ENCODE data around the gene FNDC3A.
"Not testable (repeated sequence)": the region's sequence is repeated elsewhere in the genome, so short reads cannot be mapped to it uniquely, and the experiment has no call there.

Gene FNDC3A

DNA sequence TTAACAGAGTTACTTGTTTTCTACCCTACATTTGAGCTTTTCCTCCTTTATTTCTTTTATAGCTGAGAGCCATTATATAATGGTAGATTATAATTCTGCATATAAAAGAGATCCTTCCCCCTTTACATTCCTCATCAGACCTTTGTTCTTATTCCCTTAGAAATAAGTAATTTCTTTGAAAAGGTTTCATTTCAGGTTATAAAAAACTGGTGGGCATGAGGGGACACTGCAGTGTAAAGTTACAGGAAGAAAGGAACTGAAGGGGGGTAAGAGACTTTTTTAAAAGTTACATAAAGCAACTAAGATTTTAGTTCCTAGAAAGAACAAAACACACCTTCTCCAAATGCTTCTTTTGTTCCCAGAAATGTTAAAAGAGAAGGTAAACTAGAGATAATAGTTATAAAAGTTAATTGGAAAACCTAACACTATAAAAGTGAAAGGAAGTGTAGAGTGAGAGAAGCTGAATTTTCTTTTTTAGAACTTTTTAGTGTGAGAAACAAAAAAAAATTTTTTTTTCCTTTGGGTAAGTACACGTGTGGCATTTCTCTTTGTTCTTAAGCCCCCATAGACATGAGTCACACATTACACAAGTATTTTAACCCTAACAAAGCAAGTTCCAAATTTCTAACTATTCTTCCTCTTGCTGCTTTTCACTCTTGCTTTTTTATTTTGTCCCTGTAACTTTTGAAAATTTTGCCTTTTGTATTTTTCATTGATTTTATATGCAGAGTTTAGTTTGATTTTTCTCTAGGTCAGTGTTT is 138.0 kb downstream of the FNDC3A start:
- H3K9ac ChIP-seq (ENCODE audit: low read depth, low read length) = peak overlapping the region; percentile 73

DNA sequence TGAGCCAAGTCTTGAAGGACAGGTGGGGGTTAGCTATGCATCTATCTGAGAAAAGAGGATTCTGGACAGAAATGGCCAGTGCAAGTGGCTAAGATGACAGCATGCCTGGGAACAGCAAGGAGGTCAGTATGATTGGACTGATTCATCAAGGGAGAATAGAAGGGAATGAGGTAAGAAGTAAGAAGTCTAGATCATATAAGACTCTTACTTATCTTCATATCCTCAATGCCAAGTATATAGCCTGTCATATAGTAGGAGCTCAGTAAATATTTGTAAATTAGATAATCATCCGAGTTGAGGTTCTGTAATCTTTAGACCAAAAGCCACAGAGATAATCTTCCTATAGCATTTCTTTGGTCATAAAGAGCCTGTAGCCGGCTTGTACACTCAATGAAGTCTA is 141.2 kb downstream of the FNDC3A start:
- H3K4me1 ChIP-seq (ENCODE audit: control insufficient read depth, insufficient read depth, low read length) = peaks cover 17% of the 10 kb centered on the region
- H3K9me3 ChIP-seq (replicated peaks; ENCODE audit: low read length) = no peaks in the 10 kb centered on the region
- peaks cover 41% of the 10 kb centered on the region for H3K36me3 ChIP-seq (ENCODE audit: insufficient read depth, low read length)
- no peaks in the 10 kb centered on the region for H3K27me3 ChIP-seq (ENCODE audit: control insufficient read depth, insufficient read depth, low read length)
- H3K4me2 ChIP-seq (ENCODE audit: low read length) = no peak overlapping the region
- no peak overlapping the region for H3K4me3 ChIP-seq (ENCODE audit: low read length)
- H3K9ac ChIP-seq (ENCODE audit: low read depth, low read length) = no peak overlapping the region

More for the DNA sequence above, 138.0 kb downstream of the FNDC3A start:
- H3K9me3 ChIP-seq (replicated peaks; ENCODE audit: low read length) = no peaks in the 10 kb centered on the region
- H3K4me3 ChIP-seq (ENCODE audit: low read length) = no peak overlapping the region
- peak overlapping the region; percentile 54 for H3K4me2 ChIP-seq (ENCODE audit: low read length)
- H3K27me3 ChIP-seq (ENCODE audit: control insufficient read depth, insufficient read depth, low read length) = no peaks in the 10 kb centered on the region
- H3K36me3 ChIP-seq (ENCODE audit: insufficient read depth, low read length) = peaks cover 32% of the 10 kb centered on the region
- H3K4me1 ChIP-seq (ENCODE audit: control insufficient read depth, insufficient read depth, low read length) = peaks cover 21% of the 10 kb centered on the region

DNA sequence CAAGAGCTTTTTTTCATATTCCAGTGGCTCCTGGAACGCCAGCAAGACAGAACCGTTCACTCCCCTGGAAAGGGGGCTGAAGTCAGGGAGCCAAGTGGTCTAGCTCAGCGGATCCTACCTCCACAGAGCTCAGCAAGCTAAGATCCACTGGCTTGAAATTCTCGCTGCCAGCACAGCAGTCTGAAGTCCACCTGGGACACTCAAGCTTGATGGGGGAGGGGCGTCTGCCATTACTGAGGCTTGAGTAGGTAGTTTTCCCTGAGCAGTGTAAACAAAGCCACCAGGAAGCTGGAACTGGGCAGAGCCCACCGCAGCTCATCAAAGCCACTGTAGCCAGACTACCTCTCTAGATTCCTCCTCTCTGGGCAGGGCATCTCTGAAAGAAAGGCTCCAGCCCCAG is 142.7 kb downstream of the FNDC3A start:
- not testable (repeated sequence) for H3K4me1 ChIP-seq (ENCODE audit: control insufficient read depth, insufficient read depth, low read length); H3K27me3 ChIP-seq (ENCODE audit: control insufficient read depth, insufficient read depth, low read length); H3K4me3 ChIP-seq (ENCODE audit: low read length); H3K9me3 ChIP-seq (replicated peaks; ENCODE audit: low read length); H3K9ac ChIP-seq (ENCODE audit: low read depth, low read length); H3K4me2 ChIP-seq (ENCODE audit: low read length)
- H3K36me3 ChIP-seq (ENCODE audit: insufficient read depth, low read length) = peaks cover 41% of the 10 kb centered on the region

DNA sequence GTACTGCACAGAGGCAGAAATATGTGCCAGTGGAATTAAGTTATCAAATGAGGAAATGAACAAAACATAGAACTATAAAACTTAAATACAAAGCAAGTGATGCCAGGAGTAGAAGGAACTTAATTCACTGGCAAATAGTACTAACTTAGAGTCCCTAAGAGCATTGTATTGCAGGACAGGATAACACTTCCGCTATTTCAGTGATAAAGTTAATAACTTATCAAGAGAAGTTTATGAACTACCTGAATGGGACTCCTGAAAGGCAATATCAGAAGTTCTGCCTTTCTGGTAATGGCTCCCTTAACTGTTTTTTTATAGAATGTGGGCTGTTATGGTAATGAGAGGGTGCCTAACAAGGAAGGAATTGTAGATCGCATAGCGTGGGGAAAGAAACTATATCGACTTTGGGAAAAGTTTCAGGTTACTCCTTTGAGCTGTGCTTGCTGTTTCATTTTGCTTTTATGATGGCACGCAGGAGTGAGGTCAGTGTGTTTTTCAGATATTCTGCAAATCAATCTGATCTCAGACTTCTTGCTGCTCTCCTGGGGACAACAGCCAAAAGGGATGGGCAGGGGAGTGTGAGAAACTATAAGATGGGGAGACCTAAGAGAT is 149.1 kb downstream of the FNDC3A start:
- Histone ChIP-seq H3K9ac (ENCODE audit: low read depth, low read length) (peak overlapping the region; percentile 2), H3K27me3 (ENCODE audit: control insufficient read depth, insufficient read depth, low read length) (no peaks in the 10 kb centered on the region), H3K36me3 (ENCODE audit: insufficient read depth, low read length) (peaks cover 6% of the 10 kb centered on the region), H3K9me3 (replicated peaks; ENCODE audit: low read length) (no peaks in the 10 kb centered on the region), H3K4me1 (ENCODE audit: control insufficient read depth, insufficient read depth, low read length) (no peaks in the 10 kb centered on the region), H3K4me3 (ENCODE audit: low read length) (no peak overlapping the region), H3K4me2 (ENCODE audit: low read length) (peak overlapping the region; percentile 1)

DNA sequence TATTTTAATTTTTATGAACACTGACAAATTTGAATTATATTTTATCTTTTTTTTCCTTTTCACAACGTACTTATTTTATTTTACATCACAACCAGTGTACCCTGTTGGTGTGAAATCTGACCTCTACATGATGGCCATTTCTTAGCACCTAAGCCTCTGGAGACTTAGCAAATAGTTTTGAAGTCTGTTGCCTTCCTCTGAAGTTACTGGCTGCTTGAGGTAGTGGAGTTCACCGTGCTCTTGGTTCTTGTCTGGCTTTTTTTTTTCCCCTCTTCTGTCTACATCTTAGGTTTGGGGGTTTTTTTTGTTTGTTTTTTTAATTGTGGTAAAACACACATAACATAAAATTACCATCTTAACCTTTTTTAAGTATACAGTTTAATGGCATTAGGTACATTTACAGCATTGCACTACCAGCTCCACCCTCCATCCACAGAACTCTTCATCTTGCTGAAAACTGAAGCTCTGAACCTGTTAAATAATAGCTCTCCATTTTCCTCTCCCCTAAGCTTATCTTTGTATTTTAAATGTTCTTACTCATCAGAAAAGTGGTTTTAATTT is 150.3 kb downstream of the FNDC3A start:
- H3K4me3 ChIP-seq (ENCODE audit: low read length) = no peak overlapping the region
- H3K4me1 ChIP-seq (ENCODE audit: control insufficient read depth, insufficient read depth, low read length) = no peaks in the 10 kb centered on the region
- peaks cover 8% of the 10 kb centered on the region for H3K36me3 ChIP-seq (ENCODE audit: insufficient read depth, low read length)
- H3K4me2 ChIP-seq (ENCODE audit: low read length) = no peak overlapping the region
- no peaks in the 10 kb centered on the region for H3K9me3 ChIP-seq (replicated peaks; ENCODE audit: low read length)
- no peaks in the 10 kb centered on the region for H3K27me3 ChIP-seq (ENCODE audit: control insufficient read depth, insufficient read depth, low read length)
- H3K9ac ChIP-seq (ENCODE audit: low read depth, low read length) = no peak overlapping the region

DNA sequence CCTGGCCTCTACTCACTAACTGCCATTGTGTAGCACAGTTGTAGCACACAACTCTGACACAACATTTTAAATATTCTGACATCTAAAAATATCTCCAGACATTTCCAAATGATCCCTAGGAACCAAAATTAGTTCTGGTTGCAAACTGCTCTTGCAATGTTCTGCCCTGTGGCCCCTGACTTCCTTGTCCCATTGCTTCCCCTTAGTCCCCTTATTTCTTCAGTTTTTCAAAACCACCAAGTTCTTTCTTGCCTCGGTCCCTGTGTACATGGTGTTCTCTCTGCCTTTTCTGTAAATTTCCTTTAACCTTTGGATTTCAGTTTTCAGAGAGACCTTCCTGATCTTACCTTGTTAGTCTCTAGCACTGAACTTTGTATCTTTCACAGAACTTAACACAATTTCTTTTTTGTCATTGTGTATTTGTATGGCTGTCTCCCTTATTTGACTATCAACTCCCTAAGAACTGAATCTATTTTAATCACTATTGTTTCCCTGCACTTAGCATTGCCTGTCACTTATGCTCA is 156.8 kb downstream of the FNDC3A start:
- Histone ChIP-seq H3K4me1 (ENCODE audit: control insufficient read depth, insufficient read depth, low read length) (no peaks in the 10 kb centered on the region), H3K36me3 (ENCODE audit: insufficient read depth, low read length) (peaks cover 54% of the 10 kb centered on the region), H3K4me2 (ENCODE audit: low read length) (no peak overlapping the region), H3K27me3 (ENCODE audit: control insufficient read depth, insufficient read depth, low read length) (no peaks in the 10 kb centered on the region), H3K9me3 (replicated peaks; ENCODE audit: low read length) (no peaks in the 10 kb centered on the region), H3K4me3 (ENCODE audit: low read length) (no peak overlapping the region), H3K9ac (ENCODE audit: low read depth, low read length) (no peak overlapping the region)

DNA sequence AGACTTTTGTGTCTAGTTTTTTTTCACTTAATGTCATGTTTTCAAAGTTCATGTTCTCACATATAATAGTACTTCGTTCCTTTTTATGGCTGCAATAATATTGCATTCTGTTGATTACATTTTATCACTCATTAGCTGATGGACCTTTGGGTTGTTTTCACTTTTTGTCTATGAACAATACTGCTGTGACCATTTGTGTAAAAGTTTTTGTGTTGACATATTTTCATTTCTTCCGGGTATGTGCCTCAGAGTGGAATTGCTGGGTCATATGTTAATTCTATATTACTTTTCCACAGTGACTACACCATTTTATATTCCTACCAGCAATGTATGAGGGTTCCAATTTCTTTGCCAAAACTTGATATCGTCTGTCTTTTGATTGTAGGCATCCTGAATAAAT is 158.6 kb downstream of the FNDC3A start:
- Histone ChIP-seq H3K4me3 (ENCODE audit: low read length) (no peak overlapping the region), H3K4me2 (ENCODE audit: low read length) (no peak overlapping the region), H3K9ac (ENCODE audit: low read depth, low read length) (no peak overlapping the region), H3K27me3 (ENCODE audit: control insufficient read depth, insufficient read depth, low read length) (no peaks in the 10 kb centered on the region), H3K4me1 (ENCODE audit: control insufficient read depth, insufficient read depth, low read length) (no peaks in the 10 kb centered on the region), H3K9me3 (replicated peaks; ENCODE audit: low read length) (no peaks in the 10 kb centered on the region), H3K36me3 (ENCODE audit: insufficient read depth, low read length) (peaks cover 62% of the 10 kb centered on the region)

DNA sequence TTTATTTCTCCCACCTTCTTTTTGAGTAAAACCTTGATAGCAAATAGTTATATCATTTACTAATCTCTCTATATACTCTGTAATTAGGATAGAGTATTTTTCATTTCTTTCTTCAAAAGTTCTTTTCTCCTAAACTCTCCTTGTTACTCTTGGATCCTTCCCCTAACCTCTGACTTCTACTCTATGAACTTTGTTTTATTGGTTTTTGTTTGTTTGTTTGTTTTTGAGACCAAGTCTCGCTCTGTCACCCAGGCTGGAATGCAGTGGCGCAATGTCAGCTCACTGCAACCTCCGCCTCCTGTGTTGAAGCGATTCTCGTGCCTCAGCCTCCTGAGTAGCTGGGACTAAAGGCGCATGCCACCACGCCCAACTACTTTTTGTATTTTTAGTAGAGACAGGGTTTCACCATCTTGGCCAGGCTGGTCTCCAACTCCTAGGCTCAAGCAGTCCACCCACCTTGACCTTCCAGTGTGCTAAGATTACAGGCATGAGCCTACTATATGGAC is 161.5 kb downstream of the FNDC3A start:
- peaks cover 69% of the 10 kb centered on the region for H3K36me3 ChIP-seq (ENCODE audit: insufficient read depth, low read length)

DNA sequence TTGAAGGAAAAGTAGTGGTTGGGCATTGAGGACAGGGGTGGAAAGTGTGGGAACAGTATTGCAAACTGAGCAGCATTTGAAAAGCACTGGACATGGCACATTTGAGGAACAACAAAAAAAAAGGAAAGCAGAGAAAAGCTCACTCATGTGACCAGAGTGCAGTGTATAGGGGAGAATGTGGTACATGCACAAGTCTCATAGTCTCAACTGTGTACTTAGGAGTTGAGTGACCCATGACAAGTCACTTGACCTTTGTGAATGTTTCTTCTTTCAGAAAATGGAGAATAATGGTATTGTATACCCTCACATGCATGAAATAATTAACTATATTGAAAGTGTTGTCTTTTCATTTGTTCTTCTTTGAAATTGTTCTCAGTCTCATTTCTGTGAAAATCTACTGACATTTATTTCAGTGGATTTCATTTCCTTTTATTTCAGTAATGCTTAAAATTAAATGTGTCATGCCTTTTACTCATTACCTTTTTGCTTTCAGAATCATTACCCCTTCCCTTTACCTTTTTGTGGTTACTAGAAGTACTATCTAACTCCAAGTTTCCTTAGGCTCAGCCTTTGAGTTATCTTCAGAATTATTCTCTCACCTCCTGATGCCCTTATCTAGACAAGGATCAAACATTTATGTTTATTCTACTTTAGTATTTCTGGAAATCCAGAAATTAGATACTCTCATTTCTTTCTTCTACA is 165.3 kb downstream of the FNDC3A start:
- H3K36me3 ChIP-seq (ENCODE audit: insufficient read depth, low read length) = peaks cover 62% of the 10 kb centered on the region
- H3K27me3 ChIP-seq (ENCODE audit: control insufficient read depth, insufficient read depth, low read length) = no peaks in the 10 kb centered on the region
- no peaks in the 10 kb centered on the region for H3K9me3 ChIP-seq (replicated peaks; ENCODE audit: low read length)
- H3K4me1 ChIP-seq (ENCODE audit: control insufficient read depth, insufficient read depth, low read length) = no peaks in the 10 kb centered on the region
- H3K4me3 ChIP-seq (ENCODE audit: low read length) = no peak overlapping the region
- no peak overlapping the region for H3K4me2 ChIP-seq (ENCODE audit: low read length)
- H3K9ac ChIP-seq (ENCODE audit: low read depth, low read length) = no peak overlapping the region

More for the DNA sequence above, 161.5 kb downstream of the FNDC3A start:
- H3K4me1 ChIP-seq (ENCODE audit: control insufficient read depth, insufficient read depth, low read length); H3K27me3 ChIP-seq (ENCODE audit: control insufficient read depth, insufficient read depth, low read length); H3K4me3 ChIP-seq (ENCODE audit: low read length); H3K9me3 ChIP-seq (replicated peaks; ENCODE audit: low read length); H3K4me2 ChIP-seq (ENCODE audit: low read length); H3K9ac ChIP-seq (ENCODE audit: low read depth, low read length): not testable (repeated sequence)

DNA sequence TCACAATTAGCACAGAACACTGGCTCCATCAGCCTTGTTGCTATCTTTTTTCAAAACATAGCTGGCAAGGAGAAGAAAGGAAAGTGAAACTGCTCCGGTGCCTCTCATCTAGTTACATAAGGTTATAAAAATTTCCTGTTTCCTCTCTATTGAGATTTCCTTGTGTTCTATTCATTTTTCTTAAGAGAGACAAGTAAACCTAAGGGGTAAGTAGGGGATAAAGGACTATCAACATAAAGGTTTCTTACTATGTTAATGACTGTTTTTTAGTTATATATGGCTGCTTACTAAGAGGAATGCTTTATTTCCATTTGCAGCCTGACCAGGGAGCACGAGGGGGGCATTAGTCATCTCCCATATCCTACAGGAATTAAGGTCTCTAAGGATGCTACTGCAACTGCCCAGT is 171.2 kb downstream of the FNDC3A start:
- Histone ChIP-seq H3K36me3 (ENCODE audit: insufficient read depth, low read length) (peaks cover 49% of the 10 kb centered on the region), H3K9me3 (replicated peaks; ENCODE audit: low read length) (no peaks in the 10 kb centered on the region), H3K27me3 (ENCODE audit: control insufficient read depth, insufficient read depth, low read length) (no peaks in the 10 kb centered on the region), H3K4me3 (ENCODE audit: low read length) (peak overlapping the region; percentile 25), H3K9ac (ENCODE audit: low read depth, low read length) (peak overlapping the region; percentile 57), H3K4me1 (ENCODE audit: control insufficient read depth, insufficient read depth, low read length) (peaks cover 4% of the 10 kb centered on the region), H3K4me2 (ENCODE audit: low read length) (peak overlapping the region; percentile 73)

DNA sequence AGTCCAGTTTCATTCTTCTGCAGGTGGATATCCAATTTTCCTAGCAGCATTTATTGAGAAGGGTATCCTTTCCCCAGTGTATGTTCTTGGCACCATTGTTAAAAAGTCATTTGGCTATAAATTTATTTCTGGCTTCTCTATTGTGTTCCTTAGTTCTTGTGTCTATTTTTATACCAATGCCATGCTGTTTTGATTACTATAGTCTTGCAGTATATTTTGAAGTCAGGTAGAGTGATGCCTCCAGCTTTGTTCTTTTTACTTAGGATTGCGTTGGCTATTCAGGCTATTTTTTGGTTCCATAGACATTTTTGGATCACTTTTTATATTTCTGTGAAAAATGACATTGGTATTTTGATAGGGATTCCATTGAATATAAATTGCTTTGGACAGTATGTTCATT is 172.7 kb downstream of the FNDC3A start:
- H3K9me3 ChIP-seq (replicated peaks; ENCODE audit: low read length) = no peaks in the 10 kb centered on the region
- peaks cover 45% of the 10 kb centered on the region for H3K36me3 ChIP-seq (ENCODE audit: insufficient read depth, low read length)
- peaks cover 4% of the 10 kb centered on the region for H3K4me1 ChIP-seq (ENCODE audit: control insufficient read depth, insufficient read depth, low read length)
- no peak overlapping the region for H3K4me2 ChIP-seq (ENCODE audit: low read length)
- no peaks in the 10 kb centered on the region for H3K27me3 ChIP-seq (ENCODE audit: control insufficient read depth, insufficient read depth, low read length)
- no peak overlapping the region for H3K4me3 ChIP-seq (ENCODE audit: low read length)
- no peak overlapping the region for H3K9ac ChIP-seq (ENCODE audit: low read depth, low read length)

Data from skeletal muscle satellite cell (primary cell).